NB4 (cell line): ENCODE measurements around the gene SMO.

Experiments
- CTCF ChIP-seq: IDR thresholded peaks from one replicate; pipeline ENCODE4 v1.5.1; 2012; ENCODE audit warnings: low read depth, low read length
- POLR2A ChIP-seq: IDR thresholded peaks from 2 replicates; pipeline ENCODE4 v1.6.1; 2011; ENCODE audit warnings: mild to moderate bottlenecking; ENCODE audit not compliant: insufficient read length; ENCODE audit errors: extremely low read depth

GRCh38 chr7:129227646-129228578 lies 39.5 kb downstream of the SMO start:
- TF ChIP-seq POLR2A (no peak), CTCF (no peak)
